ENCODE results near the gene SPATA12.

SPATA12 gene

GRCh38 chr3:57110214-57110613 is 49.8 kb downstream of the SPATA12 start:
- DNase-seq (ENCODE audit: low read depth in 2 of 3, low spot score in 2 of 3): no peak

- DNase-seq (ENCODE audit: low read depth in 2 of 3, low spot score in 2 of 3): no peak
These were observed 50.3 kb downstream of the SPATA12 start for GRCh38 chr3:57110798-57111197.

DNA sequence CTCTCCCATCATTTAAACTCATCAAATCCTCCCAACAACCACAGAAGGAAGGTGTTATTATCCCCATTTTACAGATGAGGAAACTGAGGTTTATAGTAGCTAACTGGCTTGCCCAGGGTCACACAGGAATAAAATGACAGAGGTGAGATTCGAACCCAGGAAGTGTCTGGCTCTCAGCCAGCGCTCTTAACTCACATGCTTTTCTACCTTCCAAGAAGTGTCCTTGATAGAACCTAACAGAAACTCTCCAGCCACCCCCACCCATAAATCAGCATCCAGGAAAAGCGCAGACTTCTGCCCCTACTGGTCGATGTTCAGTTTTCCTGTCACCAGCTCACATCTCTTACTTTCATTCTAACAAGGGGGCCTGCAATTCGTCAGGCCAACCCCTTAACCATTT is 51.7 kb downstream of the SPATA12 start:
- DNase-seq (ENCODE audit: low read depth in 2 of 3, low spot score in 2 of 3): no peak

- no peak for DNase-seq (ENCODE audit: low read depth in 2 of 3, low spot score in 2 of 3)
These were observed 56.0 kb downstream of the SPATA12 start for GRCh38 chr3:57116501-57116900.

- DNase-seq (ENCODE audit: low read depth in 2 of 3, low spot score in 2 of 3): no peak
These were observed 57.8 kb downstream of the SPATA12 start for GRCh38 chr3:57118254-57118653.

GRCh38 chr3:57120040-57120439 is 59.6 kb downstream of the SPATA12 start:
- no peak for DNase-seq (ENCODE audit: low read depth in 2 of 3, low spot score in 2 of 3)

DNA sequence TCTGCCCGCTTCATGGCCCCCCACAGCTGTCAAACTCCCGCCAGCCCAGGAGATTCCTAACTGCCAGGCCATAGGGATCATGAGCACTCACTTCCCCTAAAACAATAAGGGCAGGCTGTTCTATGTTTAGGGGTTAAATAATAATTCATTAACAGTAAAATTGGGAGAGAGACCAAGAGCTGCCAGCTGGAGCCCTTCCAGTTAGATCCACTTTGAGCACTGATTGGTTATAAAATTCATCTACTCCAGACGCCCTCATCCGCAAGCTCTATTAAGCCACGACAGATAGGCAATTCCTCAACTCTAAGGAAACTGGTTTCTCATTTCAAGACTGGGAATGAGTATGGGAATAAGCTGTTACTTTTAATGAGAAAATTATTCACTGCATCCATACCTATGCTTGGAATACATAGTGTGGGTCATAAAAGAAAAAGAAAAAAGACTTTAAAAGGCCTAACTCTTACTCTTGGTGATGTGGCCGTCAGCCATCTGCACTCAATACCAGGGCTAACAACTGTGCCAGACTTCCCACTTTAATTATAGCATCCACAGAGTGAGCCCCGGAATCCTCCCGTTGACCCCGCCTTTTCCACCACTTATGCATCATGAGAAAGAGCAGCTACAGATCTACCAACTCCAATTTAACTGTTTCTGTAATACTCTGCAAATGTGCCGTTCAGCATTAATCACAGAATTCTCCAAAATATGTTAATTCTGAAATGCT is 60.1 kb downstream of the SPATA12 start:
- no peak for DNase-seq (ENCODE audit: low read depth in 2 of 3, low spot score in 2 of 3)
